IMR-90 (cell line): ENCODE results near the gene FOXN3. TPM values are rescaled to one million over a fixed set of nuclear protein-coding genes. Genes with fewer than 3 reads are reported as not detected.
A peak's percentile ranks its signal among the peaks of the same experiment; 100 is the strongest.

Experiments used
- ATAC-seq: fragments of 200-7000 bp; cut with Tn5 transposase; 2 replicates; pipeline ENCODE4 v1.9.1; 2020; ENCODE audit warnings: low read depth, mild to moderate bottlenecking, moderate library complexity
- BruUV-seq: library from RNA; stranded (reverse); fragments of 400-500 nt; replicated peaks from 2 replicates; lab custom pipeline; 2021; lab: Mats Ljungman, UMichigan
- CTCF ChIA-PET: fragments of 300-600 bp; formaldehyde crosslinking; extraction: SDS; loops from one replicate; lab custom pipeline; 2021; ENCODE audit warnings: antibody characterized with exemption; lab: Yijun Ruan, JAX
- POLR2A ChIA-PET: fragments of 300-600 bp; sonication (Branson Sonifier 250); formaldehyde crosslinking; loops from one replicate; lab custom pipeline; 2022; ENCODE audit warnings: antibody characterized with exemption; ENCODE audit not compliant: unreplicated experiment; lab: Charles Lee
- DNase-seq: peaks from one replicate; pipeline ENCODE4 v3.0.0; 2013
- H2AFZ ChIP-seq: replicated peaks from 2 replicates; pipeline ENCODE3; 2013; ENCODE audit warnings: low read length, mild to moderate bottlenecking; ENCODE audit not compliant: poor library complexity
- H2AK5ac ChIP-seq: 2 replicates; pipeline ENCODE4 v1.6.1; 2013; ENCODE audit warnings: low read depth, low read length, inconsistent platforms
- H2AK9ac ChIP-seq: replicated peaks from 2 replicates; pipeline ENCODE3; 2013; ENCODE audit warnings: mild to moderate bottlenecking, low read depth, low read length, moderate library complexity; ENCODE audit not compliant: poor library complexity
- H2BK120ac ChIP-seq: 2 replicates; pipeline ENCODE4 v1.6.1; 2013; ENCODE audit warnings: low read depth, low read length, inconsistent platforms
- H2BK15ac ChIP-seq: 3 replicates; pipeline ENCODE4 v1.6.1; 2013; ENCODE audit warnings: low read depth, low read length, inconsistent platforms
- H2BK20ac ChIP-seq: 2 replicates; pipeline ENCODE4 v1.6.1; 2013; ENCODE audit warnings: low read depth, mild to moderate bottlenecking, inconsistent platforms, low read length, moderate library complexity
- H2BK5ac ChIP-seq: 2 replicates; pipeline ENCODE4 v1.6.1; 2013; ENCODE audit warnings: mild to moderate bottlenecking, low read depth, low read length, inconsistent platforms; ENCODE audit not compliant: poor library complexity, severe bottlenecking
- H3K14ac ChIP-seq: replicated peaks from 2 replicates; pipeline ENCODE4 v1.6.1; 2013; ENCODE audit warnings: low read depth, low read length, inconsistent platforms
- H3K18ac ChIP-seq: 2 replicates; pipeline ENCODE4 v1.6.1; 2013; ENCODE audit warnings: low read depth, low read length, control low read depth
- H3K23ac ChIP-seq: 2 replicates; pipeline ENCODE4 v1.6.1; 2013; ENCODE audit warnings: low read depth, low read length, inconsistent platforms
- H3K27ac ChIP-seq: 2 replicates; pipeline ENCODE4 v1.5.1; 2013; ENCODE audit warnings: mild to moderate bottlenecking, control low read depth, low read length; ENCODE audit not compliant: insufficient read depth
- H3K27me3 ChIP-seq: 2 replicates; pipeline ENCODE4 v1.6.1; 2013; ENCODE audit warnings: low read length; ENCODE audit not compliant: control insufficient read depth, insufficient read depth
- H3K36me3 ChIP-seq: 2 replicates; pipeline ENCODE4 v1.6.1; 2013; ENCODE audit warnings: low read length, mixed read lengths; ENCODE audit not compliant: control insufficient read depth, insufficient read depth
- H3K4ac ChIP-seq: 2 replicates; pipeline ENCODE4 v1.6.1; 2013; ENCODE audit warnings: low read depth, low read length, inconsistent platforms
- H3K4me1 ChIP-seq: 2 replicates; pipeline ENCODE4 v1.6.1; 2013; ENCODE audit warnings: low read length, mixed read lengths; ENCODE audit not compliant: control insufficient read depth, insufficient read depth
- H3K4me2 ChIP-seq: 2 replicates; pipeline ENCODE4 v1.6.1; 2013; ENCODE audit warnings: low read depth, mild to moderate bottlenecking, control low read depth, low read length, moderate library complexity
- H3K4me3 ChIP-seq: 2 replicates; pipeline ENCODE4 v1.5.1; 2013; ENCODE audit warnings: low read depth, mild to moderate bottlenecking, control low read depth, low read length, moderate library complexity; ENCODE audit not compliant: insufficient read depth
- H3K56ac ChIP-seq: 2 replicates; pipeline ENCODE4 v1.6.1; 2013; ENCODE audit warnings: low read length, inconsistent platforms; ENCODE audit not compliant: insufficient read depth; ENCODE audit errors: extremely low read depth
- H3K79me1 ChIP-seq, 2 experiments: 2 replicates each; pipeline ENCODE4 v1.6.1; 2013; ENCODE audit warnings: low read length in 2 of 2, inconsistent platforms in 1 of 2, low read depth in 1 of 2
- H3K9ac ChIP-seq: 2 replicates; pipeline ENCODE4 v1.6.1; 2013; ENCODE audit warnings: low read depth, low read length, control low read depth
- H3K9me1 ChIP-seq: 2 replicates; pipeline ENCODE4 v1.6.1; 2013; ENCODE audit warnings: low read length, inconsistent platforms; ENCODE audit not compliant: insufficient read depth
- H3K9me3 ChIP-seq: 2 replicates; pipeline ENCODE4 v1.6.1; 2013; ENCODE audit warnings: low read length; ENCODE audit not compliant: control insufficient read depth, insufficient read depth
- H4K20me1 ChIP-seq: 2 replicates; pipeline ENCODE4 v1.6.1; 2013; ENCODE audit warnings: low read length, inconsistent platforms; ENCODE audit not compliant: insufficient read depth
- H4K5ac ChIP-seq: 2 replicates; pipeline ENCODE4 v1.6.1; 2013; ENCODE audit warnings: mild to moderate bottlenecking, low read depth, low read length, control low read depth
- H4K8ac ChIP-seq, 2 experiments: 2 replicates each; pipeline ENCODE4 v1.6.1; 2013; ENCODE audit warnings: low read depth in 2 of 2, low read length in 2 of 2, control low read depth in 1 of 2, inconsistent platforms in 1 of 2
- H4K91ac ChIP-seq: 2 replicates; pipeline ENCODE4 v1.6.1; 2013; ENCODE audit warnings: low read depth, low read length, inconsistent platforms; ENCODE audit not compliant: insufficient read depth
- BHLHE40 ChIP-seq: fragments of 150-350 bp; IDR thresholded peaks from 2 replicates; pipeline ENCODE4 v1.6.1; 2016; ENCODE audit warnings: mild to moderate bottlenecking, low read depth, low read length
- CHD1 ChIP-seq: IDR thresholded peaks from 2 replicates; pipeline ENCODE4 v1.6.1; 2012; ENCODE audit warnings: low read depth, low read length, improper control_type of control experiment
- CTCF ChIP-seq: conservative IDR thresholded peaks from 2 replicates; pipeline ENCODE4 v1.5.1; 2012; ENCODE audit warnings: mild to moderate bottlenecking, low read depth, low read length, improper control_type of control experiment
- ELK1 ChIP-seq: fragments of 150-350 bp; IDR thresholded peaks from 2 replicates; pipeline ENCODE4 v1.6.1; 2016; ENCODE audit warnings: low read depth, mild to moderate bottlenecking, low read length, moderate library complexity, borderline replicate concordance
- MAFK ChIP-seq: IDR thresholded peaks from 2 replicates; pipeline ENCODE4 v1.6.1; 2012; ENCODE audit warnings: low read depth, low read length, improper control_type of control experiment
- MXI1 ChIP-seq: IDR thresholded peaks from 2 replicates; pipeline ENCODE4 v1.6.1; 2012; ENCODE audit warnings: low read depth, mild to moderate bottlenecking, low read length, moderate library complexity, borderline replicate concordance
- NFE2L2 ChIP-seq: fragments of 150-350 bp; IDR thresholded peaks from 2 replicates; pipeline ENCODE4 v1.6.1; 2016; ENCODE audit warnings: low read depth, mild to moderate bottlenecking, low read length
- POLR2A ChIP-seq: IDR thresholded peaks from 2 replicates; pipeline ENCODE4 v1.6.1; 2012; ENCODE audit warnings: mild to moderate bottlenecking, low read depth, low read length
- RAD21 ChIP-seq: IDR thresholded peaks from 2 replicates; pipeline ENCODE4 v1.6.1; 2012; ENCODE audit warnings: low read length, improper control_type of control experiment
- RCOR1 ChIP-seq: IDR thresholded peaks from 2 replicates; pipeline ENCODE4 v1.6.1; 2012; ENCODE audit warnings: mild to moderate bottlenecking, low read length, improper control_type of control experiment; ENCODE audit not compliant: insufficient replicate concordance
- USF2 ChIP-seq: fragments of 150-350 bp; IDR thresholded peaks from 2 replicates; pipeline ENCODE4 v1.6.1; 2017; ENCODE audit warnings: mild to moderate bottlenecking, antibody characterized with exemption, low read length, low read depth
- WGBS, 2 experiments: methylation state at CpG; one replicate each; pipeline versions ENCODE4 v1.1.5 to v1.1.7; 2013; ENCODE audit warnings: missing lambda C conversion rate in 2 of 2; ENCODE audit not compliant: insufficient read length in 1 of 2; ENCODE audit errors: extremely low coverage in 2 of 2; 5-methylcytosine and 5-hydroxymethylcytosine counted together
- dilution Hi-C: fragments of 300-500 bp; cut with HindIII; formaldehyde crosslinking; loops from one replicate; pipeline ENCODE4 v1.14.3; 2018; ENCODE audit warnings: low sequenced_read_pairs; ENCODE audit not compliant: unreplicated experiment
- in situ Hi-C: fragments of 300-500 bp; cut with MboI; formaldehyde crosslinking; loops from 3 replicates; pipeline ENCODE4 v1.14.3; 2019; ENCODE audit warnings: low sequenced_read_pairs, inconsistent platforms, mixed read lengths
- intact Hi-C: fragments of 100-400 bp; cut with micrococcal nuclease; formaldehyde crosslinking; loops from 2 replicates; pipeline ENCODE4 v1.10.0; 2022
- polyA plus RNA-seq, 3 experiments: library from polyadenylated mRNA; depleted of rRNA; stranded (reverse); fragments of >200 nt; gene quantifications; 2 replicates each; pipeline ENCODE4 v1.2.3, GENCODE V29; 2012; ENCODE audit warnings: low replicate concordance in 1 of 3
- total RNA-seq: library from RNA; depleted of rRNA; stranded (reverse); fragments of >200 nt; gene quantifications from 2 replicates; pipeline ENCODE4 v1.2.3, GENCODE V29; 2012

Gene FOXN3
- total and polyA plus RNA-seq, 2 of the 4 experiments (the other 2 are of a cell fraction), result 22.6 to 33.7 TPM

- TF ChIP-seq BHLHE40, result no peak
Observed at GRCh38 chr14:89324501-89325298, 92.3 kb downstream of the FOXN3 start (continued).

GRCh38 chr14:89320381-89321000, 96.5 kb downstream of the FOXN3 start:
- Histone ChIP-seq H2BK5ac (no peak overlapping the region), H3K4me3 (no peak overlapping the region), H3K36me3 (peaks cover 5% of the 10 kb centered on the region), H3K4ac (no peak overlapping the region), H3K9ac (no peak overlapping the region), H4K5ac (no peak overlapping the region), H2AK9ac (no peak overlapping the region), H3K27me3 (no peaks in the 10 kb centered on the region), H3K23ac (no peak overlapping the region), H3K4me1 (peaks cover 6% of the 10 kb centered on the region), H2BK15ac (no peak overlapping the region), H3K27ac (no peak overlapping the region), H3K9me1 (peaks cover 17% of the 10 kb centered on the region), H2AK5ac (no peak overlapping the region), H3K79me1 (peaks cover 44 to 83% of the 10 kb centered on the region in 2 experiments), H2AFZ (no peak overlapping the region), H2BK20ac (no peak overlapping the region), H3K14ac (0 out of 2 replicates have a peak overlapping the region, but pooled peaks have one; percentile 0), H4K8ac (no peak overlapping the region), H3K9me3 (no peaks in the 10 kb centered on the region), H3K56ac (no peak overlapping the region), H3K18ac (no peak overlapping the region), H2BK120ac (no peak overlapping the region), H3K4me2 (no peak overlapping the region), H4K20me1 (peaks cover 19% of the 10 kb centered on the region), H4K91ac (no peak overlapping the region)
- ChIA-PET POLR2A (no interaction called here), CTCF (interaction anchor here (0.6 kb wide), 1 partner anchor 14 kb away, joined by 3 read pairs; no protein-coding TSS in a partner anchor)
- intact Hi-C loops (no loop called here), dilution Hi-C loops (no loop called here), in situ Hi-C loops (no loop called here)
- no TSS peak for BruUV-seq
- ATAC-seq (no peak; the same call in 1 of the 2 replicates), DNase-seq (peak; percentile 32)
- WGBS, 2 experiments, result 40% methylated on average over 1 of the region's 6 CpGs; no CpG with 5 or more reads in 1 of the 2 experiments
- no peak for TF ChIP-seq BHLHE40
- TF ChIP-seq POLR2A, result no peak
- no peak for TF ChIP-seq RAD21
- TF ChIP-seq USF2, result no peak
- no peak for TF ChIP-seq NFE2L2
- TF ChIP-seq RCOR1, result no peak
- no peak for TF ChIP-seq CHD1
- no peak for TF ChIP-seq MAFK
- TF ChIP-seq CTCF, result no peak
- no peak for TF ChIP-seq ELK1
- no peak for TF ChIP-seq MXI1
